HCT116 (cell line): Measurements from ENCODE around the gene ALPL. TPM values are rescaled to one million over a fixed set of nuclear protein-coding genes. Genes with fewer than 3 reads are reported as not detected.
"Not testable (repeated sequence)": the region's sequence is repeated elsewhere in the genome, so short reads cannot be mapped to it uniquely, and the experiment has no call there.

Experiments used
- ATAC-seq: fragments of 200-7000 bp; cut with Tn5 transposase; 2 replicates; pipeline ENCODE4 v1.9.1; 2020; ENCODE audit warnings: mild to moderate bottlenecking, moderate library complexity
- BruUV-seq: library from RNA; stranded (reverse); fragments of 400-500 nt; replicated peaks from 2 replicates; lab custom pipeline; 2021; lab: Mats Ljungman, UMichigan
- CTCF ChIA-PET: fragments of 300-600 bp; sonication (Branson Sonifier 250); formaldehyde crosslinking; loops from one replicate; lab custom pipeline; 2021; ENCODE audit warnings: antibody characterized with exemption; lab: Charles Lee
- POLR2A ChIA-PET: fragments of 300-600, 350-600 bp; sonication (Branson Sonifier 250); formaldehyde crosslinking; loops from one replicate; lab custom pipeline; 2021; ENCODE audit warnings: antibody characterized with exemption; lab: Charles Lee
- RAD21 ChIA-PET, 2 experiments: fragments of 300-600 bp; sonication (Branson Sonifier 250); formaldehyde crosslinking; loops; one replicate each; lab custom pipeline; 2023; ENCODE audit warnings: low total read pairs in 2 of 2; ENCODE audit not compliant: uncharacterized antibody in 2 of 2, unreplicated experiment in 2 of 2, low non-redundant PET in 1 of 2; lab: Charles Lee
- DNase-seq: peaks from one replicate; pipeline ENCODE4 v3.0.0-alpha.2; 2010; ENCODE audit warnings: low read depth, low spot score
- H2AFZ ChIP-seq: fragments of 200-600 bp; shearing (Covaris generic), sonication (generic); 2 replicates; pipeline ENCODE4 v1.6.1; 2017; ENCODE audit warnings: low read depth, mixed run types, mixed read lengths, antibody characterized with exemption, low read length; ENCODE audit not compliant: poor library complexity, severe bottlenecking
- H3K27ac ChIP-seq: 2 replicates; pipeline ENCODE4 v1.5.1; 2012; ENCODE audit warnings: low read depth, low read length
- H3K27me3 ChIP-seq: fragments of 200-600 bp; sonication (generic); 2 replicates; pipeline ENCODE4 v1.6.1; 2016; ENCODE audit warnings: mixed run types, low read length, mixed read lengths; ENCODE audit not compliant: insufficient read depth
- H3K36me3 ChIP-seq, 2 experiments: fragments of 200-500 bp in 1 of 2; fragments of 200-600 bp in 1 of 2; sonication (Bioruptor generic) in 1 of 2; sonication (generic) in 1 of 2; 2 replicates each; pipeline versions ENCODE4 v1.5.1 to v1.6.1; 2014 to 2016; ENCODE audit warnings: low read length in 2 of 2, inconsistent platforms in 1 of 2, mixed read lengths in 1 of 2, mixed run types in 1 of 2; ENCODE audit not compliant: insufficient read depth in 2 of 2, control insufficient read depth in 1 of 2
- H3K4me1 ChIP-seq, 2 experiments: fragments of 200-600 bp in 1 of 2; sonication (generic) in 1 of 2; 2 replicates each; pipeline versions ENCODE4 v1.5.1 to v1.6.1; 2012 to 2017; ENCODE audit warnings: low read length in 2 of 2, inconsistent platforms in 1 of 2, mild to moderate bottlenecking in 1 of 2, mixed read lengths in 1 of 2, mixed run types in 1 of 2, moderate library complexity in 1 of 2; ENCODE audit not compliant: insufficient read depth in 2 of 2, control insufficient read depth in 1 of 2
- H3K4me2 ChIP-seq: fragments of 200-600 bp; sonication (generic); 2 replicates; pipeline ENCODE4 v1.6.1; 2017; ENCODE audit warnings: mixed run types, low read length, mixed read lengths
- H3K4me3 ChIP-seq, 2 experiments: fragments of 200-600 bp in 1 of 2; sonication (generic) in 1 of 2; replicated peaks in 1 of 2; 2 replicates each; pipeline ENCODE4 v1.5.1; 2011 to 2016; ENCODE audit warnings: low read length in 2 of 2, control low read depth in 1 of 2, low read depth in 1 of 2, mild to moderate bottlenecking in 1 of 2, mixed read lengths in 1 of 2, mixed run types in 1 of 2
- H3K79me2 ChIP-seq: fragments of 200-600 bp; sonication (generic); 2 replicates; pipeline ENCODE4 v1.6.1; 2017; ENCODE audit warnings: mild to moderate bottlenecking, mixed run types, low read length, moderate library complexity, mixed read lengths; ENCODE audit not compliant: insufficient read depth
- H3K9ac ChIP-seq: fragments of 200-600 bp; sonication (generic); 2 replicates; pipeline ENCODE4 v1.6.1; 2016; ENCODE audit warnings: low read length, mixed read lengths
- H3K9me2 ChIP-seq: fragments of 200-600 bp; sonication (generic), shearing (Covaris generic); 2 replicates; pipeline ENCODE4 v1.6.1; 2017; ENCODE audit warnings: mixed run types, mild to moderate bottlenecking, moderate library complexity; ENCODE audit not compliant: insufficient read depth
- H3K9me3 ChIP-seq, 2 experiments: fragments of 200-500 bp in 1 of 2; fragments of 200-600 bp in 1 of 2; sonication (Bioruptor generic) in 1 of 2; sonication (generic) in 1 of 2; 2 replicates each; pipeline ENCODE4 v1.6.1; 2014 to 2017; ENCODE audit warnings: low read length in 2 of 2, mixed read lengths in 2 of 2, inconsistent platforms in 1 of 2, low read depth in 1 of 2, mild to moderate bottlenecking in 1 of 2, mixed run types in 1 of 2, moderate library complexity in 1 of 2; ENCODE audit not compliant: control insufficient read depth in 1 of 2, insufficient read depth in 1 of 2
- H4K20me1 ChIP-seq: fragments of 200-600 bp; sonication (generic), shearing (Covaris generic); 2 replicates; pipeline ENCODE4 v1.6.1; 2017; ENCODE audit warnings: mixed run types, mild to moderate bottlenecking, moderate library complexity; ENCODE audit not compliant: insufficient read depth
- ATF3 ChIP-seq: IDR thresholded peaks from 2 replicates; pipeline ENCODE4 v1.6.1; 2012
- CBX3 ChIP-seq: IDR thresholded peaks from 2 replicates; pipeline ENCODE4 v1.6.1; 2012; ENCODE audit warnings: low read depth
- EGR1 ChIP-seq: IDR thresholded peaks from 2 replicates; pipeline ENCODE4 v1.6.1; 2012; ENCODE audit warnings: low read depth
- FOSL1 ChIP-seq: IDR thresholded peaks from 2 replicates; pipeline ENCODE4 v1.6.1; 2012; ENCODE audit warnings: low read depth
- RAD21 ChIP-seq: IDR thresholded peaks from 2 replicates; pipeline ENCODE4 v1.6.1; 2012; ENCODE audit warnings: low read depth, mild to moderate bottlenecking
- SRF ChIP-seq: IDR thresholded peaks from 2 replicates; pipeline ENCODE4 v1.6.1; 2012; ENCODE audit warnings: low read depth
- YY1 ChIP-seq: IDR thresholded peaks from 2 replicates; pipeline ENCODE4 v1.6.1; 2011; ENCODE audit warnings: low read length, low read depth, moderate library complexity, mild to moderate bottlenecking; ENCODE audit not compliant: insufficient replicate concordance; ENCODE audit errors: extremely low read depth
- ZFX ChIP-seq: fragments of 450-650 bp; IDR thresholded peaks from 2 replicates; pipeline ENCODE4 v1.6.1; 2017
- intact Hi-C: fragments of 100-400 bp; cut with micrococcal nuclease; formaldehyde crosslinking; loops from 2 replicates; pipeline ENCODE4 v1.10.0; 2022
- total RNA-seq: library from RNA; stranded (reverse); gene quantifications from one replicate; pipeline ENCODE4 v1.2.1, GENCODE V29; 2021; ENCODE audit not compliant: unreplicated experiment
- TF ChIP-seq, protein P1 (sequence below), 3 experiments: fragments of 200-600 bp in 1 of 3; sonication (generic) in 1 of 3; IDR thresholded peaks in 2 of 3; conservative IDR thresholded peaks in 1 of 3; 2 replicates each; pipeline ENCODE4 v1.5.1; 2012 to 2017; ENCODE audit warnings: low read depth in 2 of 3, low read length in 2 of 3, antibody characterized with exemption in 1 of 3, borderline replicate concordance in 1 of 3, control low read depth in 1 of 3, mild to moderate bottlenecking in 1 of 3, mixed read lengths in 1 of 3, mixed run types in 1 of 3, moderate library complexity in 1 of 3; ENCODE audit not compliant: insufficient read depth in 1 of 3
- TF ChIP-seq, protein P2 (sequence below): IDR thresholded peaks from 2 replicates; pipeline ENCODE4 v1.6.1; 2011; ENCODE audit warnings: mild to moderate bottlenecking, low read length, moderate library complexity; ENCODE audit not compliant: insufficient replicate concordance; ENCODE audit errors: extremely low read depth

ALPL gene
- total RNA-seq, 1 experiment from 2014 or later = 0.61 TPM

GRCh38 chr1:21478356-21478755 is 30.9 kb upstream of the ALPL start:
- no peak overlapping the region for H3K27ac ChIP-seq
- H3K79me2 ChIP-seq = no peaks in the 10 kb centered on the region
- TF ChIP-seq EGR1 (no peak), ATF3 (no peak), FOSL1 (no peak), CBX3 (no peak), YY1 (no peak), RAD21 (no peak), SRF (no peak), ZFX (no peak)
- TF ChIP-seq, protein P1, sequence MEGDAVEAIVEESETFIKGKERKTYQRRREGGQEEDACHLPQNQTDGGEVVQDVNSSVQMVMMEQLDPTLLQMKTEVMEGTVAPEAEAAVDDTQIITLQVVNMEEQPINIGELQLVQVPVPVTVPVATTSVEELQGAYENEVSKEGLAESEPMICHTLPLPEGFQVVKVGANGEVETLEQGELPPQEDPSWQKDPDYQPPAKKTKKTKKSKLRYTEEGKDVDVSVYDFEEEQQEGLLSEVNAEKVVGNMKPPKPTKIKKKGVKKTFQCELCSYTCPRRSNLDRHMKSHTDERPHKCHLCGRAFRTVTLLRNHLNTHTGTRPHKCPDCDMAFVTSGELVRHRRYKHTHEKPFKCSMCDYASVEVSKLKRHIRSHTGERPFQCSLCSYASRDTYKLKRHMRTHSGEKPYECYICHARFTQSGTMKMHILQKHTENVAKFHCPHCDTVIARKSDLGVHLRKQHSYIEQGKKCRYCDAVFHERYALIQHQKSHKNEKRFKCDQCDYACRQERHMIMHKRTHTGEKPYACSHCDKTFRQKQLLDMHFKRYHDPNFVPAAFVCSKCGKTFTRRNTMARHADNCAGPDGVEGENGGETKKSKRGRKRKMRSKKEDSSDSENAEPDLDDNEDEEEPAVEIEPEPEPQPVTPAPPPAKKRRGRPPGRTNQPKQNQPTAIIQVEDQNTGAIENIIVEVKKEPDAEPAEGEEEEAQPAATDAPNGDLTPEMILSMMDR (IDR thresholded peaks at IDR 0.05 in 2 of 3, conservative IDR thresholded peaks at IDR 0.05 in 1 of 3; ENCODE audit: borderline replicate concordance in 1 of 3, insufficient read depth in 1 of 3, low read depth in 2 of 3, low read length in 2 of 3) = no peak
- TF ChIP-seq, protein P2, sequence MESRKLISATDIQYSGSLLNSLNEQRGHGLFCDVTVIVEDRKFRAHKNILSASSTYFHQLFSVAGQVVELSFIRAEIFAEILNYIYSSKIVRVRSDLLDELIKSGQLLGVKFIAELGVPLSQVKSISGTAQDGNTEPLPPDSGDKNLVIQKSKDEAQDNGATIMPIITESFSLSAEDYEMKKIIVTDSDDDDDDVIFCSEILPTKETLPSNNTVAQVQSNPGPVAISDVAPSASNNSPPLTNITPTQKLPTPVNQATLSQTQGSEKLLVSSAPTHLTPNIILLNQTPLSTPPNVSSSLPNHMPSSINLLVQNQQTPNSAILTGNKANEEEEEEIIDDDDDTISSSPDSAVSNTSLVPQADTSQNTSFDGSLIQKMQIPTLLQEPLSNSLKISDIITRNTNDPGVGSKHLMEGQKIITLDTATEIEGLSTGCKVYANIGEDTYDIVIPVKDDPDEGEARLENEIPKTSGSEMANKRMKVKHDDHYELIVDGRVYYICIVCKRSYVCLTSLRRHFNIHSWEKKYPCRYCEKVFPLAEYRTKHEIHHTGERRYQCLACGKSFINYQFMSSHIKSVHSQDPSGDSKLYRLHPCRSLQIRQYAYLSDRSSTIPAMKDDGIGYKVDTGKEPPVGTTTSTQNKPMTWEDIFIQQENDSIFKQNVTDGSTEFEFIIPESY = no peak
- H2AFZ ChIP-seq = no peak overlapping the region
- peaks cover 4 to 10% of the 10 kb centered on the region in 2 experiments; a peak in 2 of 4 replicates for H3K36me3 ChIP-seq
- H3K4me1 ChIP-seq = no peaks in the 10 kb centered on the region
- no TSS peak for BruUV-seq
- no peaks in the 10 kb centered on the region for H3K9me2 ChIP-seq
- H3K9ac ChIP-seq = no peak overlapping the region
- ChIA-PET RAD21 (no interaction called here), CTCF (no interaction called here), POLR2A (no interaction called here)
- H3K4me3 ChIP-seq = no peak overlapping the region
- no peaks in the 10 kb centered on the region for H3K9me3 ChIP-seq
- no peak for ATAC-seq
- intact Hi-C loops = no loop called here
- no peak overlapping the region for H3K4me2 ChIP-seq
- DNase-seq = no peak
- no peaks in the 10 kb centered on the region for H4K20me1 ChIP-seq
- no peaks in the 10 kb centered on the region for H3K27me3 ChIP-seq

- H4K20me1 ChIP-seq, RAD21 ChIA-PET, H3K9me2 ChIP-seq, intact Hi-C loops, H3K4me2 ChIP-seq, DNase-seq, CTCF ChIA-PET, POLR2A ChIA-PET, H3K4me3 ChIP-seq, H3K27me3 ChIP-seq, ATAC-seq, H3K4me1 ChIP-seq, H3K9ac ChIP-seq, H3K36me3 ChIP-seq, BruUV-seq, H3K79me2 ChIP-seq, H2AFZ ChIP-seq, H3K9me3 ChIP-seq, H3K27ac ChIP-seq: not testable (repeated sequence)
Observed at GRCh38 chr1:21483881-21484280, 25.3 kb upstream of the ALPL start.
